Kidney tubule cell (primary cell): ENCODE results near the gene RNASE8.
"Not testable (repeated sequence)": the region's sequence is repeated elsewhere in the genome, so short reads cannot be mapped to it uniquely, and the experiment has no call there.

Experiments used
- DNase-seq: peaks from one replicate; pipeline ENCODE4 v3.0.0-alpha.2; 2018; ENCODE audit warnings: low spot score

The RNASE8 gene, protein sequence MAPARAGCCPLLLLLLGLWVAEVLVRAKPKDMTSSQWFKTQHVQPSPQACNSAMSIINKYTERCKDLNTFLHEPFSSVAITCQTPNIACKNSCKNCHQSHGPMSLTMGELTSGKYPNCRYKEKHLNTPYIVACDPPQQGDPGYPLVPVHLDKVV

DNA sequence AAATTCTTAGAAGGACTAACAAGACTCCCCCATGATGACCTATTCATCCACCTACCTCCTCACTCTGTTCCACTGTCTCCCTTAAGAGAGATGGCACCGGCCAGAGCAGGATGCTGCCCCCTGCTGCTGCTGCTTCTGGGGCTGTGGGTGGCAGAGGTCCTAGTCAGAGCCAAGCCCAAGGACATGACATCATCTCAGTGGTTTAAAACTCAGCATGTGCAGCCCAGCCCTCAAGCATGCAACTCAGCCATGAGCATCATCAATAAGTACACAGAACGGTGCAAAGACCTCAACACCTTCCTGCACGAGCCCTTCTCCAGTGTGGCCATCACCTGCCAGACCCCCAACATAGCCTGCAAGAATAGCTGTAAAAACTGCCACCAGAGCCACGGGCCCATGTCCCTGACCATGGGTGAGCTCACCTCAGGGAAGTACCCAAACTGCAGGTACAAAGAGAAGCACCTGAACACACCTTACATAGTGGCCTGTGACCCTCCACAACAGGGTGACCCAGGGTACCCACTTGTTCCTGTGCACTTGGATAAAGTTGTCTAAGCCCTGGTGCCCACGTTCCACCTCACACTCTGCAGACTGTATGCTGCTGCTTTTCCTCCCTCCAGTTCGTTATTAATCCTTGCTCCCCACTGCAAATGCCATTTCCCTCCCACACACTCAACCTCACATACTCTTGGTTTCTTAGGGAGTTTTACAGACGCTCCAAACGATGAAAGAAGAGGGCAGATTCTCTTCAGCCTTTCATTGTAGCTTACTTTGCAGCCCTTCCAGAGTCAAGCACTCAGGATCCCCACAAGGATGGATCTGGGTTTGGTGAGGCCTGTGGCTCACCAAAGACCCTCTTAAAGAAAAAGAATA lies at the start of gene RNASE8:
Gene RNASE8, plus strand, starts transcription at position 20 of the 873 bp plus-strand sequence. Its CDS starts 71 bp downstream, at position 91.
- DNase-seq = peak; percentile 65

DNA sequence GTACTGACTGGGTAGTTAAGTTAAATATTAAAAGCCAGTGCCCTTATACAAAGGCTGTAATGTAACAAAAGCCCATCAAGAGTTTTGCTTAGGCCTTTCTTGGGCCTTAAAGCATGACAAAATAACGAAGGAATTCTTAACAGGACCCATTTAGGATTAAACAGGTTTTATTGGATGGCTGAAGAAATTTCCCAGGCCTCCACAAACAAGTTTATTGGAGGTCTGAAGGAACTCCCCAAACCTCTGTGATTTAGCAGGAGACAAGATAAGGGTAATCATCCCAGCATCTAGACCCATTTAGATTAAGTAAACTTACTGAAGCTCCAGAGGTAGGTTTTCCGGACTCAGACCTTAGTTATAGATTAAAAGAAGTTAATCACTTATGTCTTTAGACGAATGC lies 47.9 kb upstream of the RNASE8 start:
- DNase-seq = not testable (repeated sequence)

DNA sequence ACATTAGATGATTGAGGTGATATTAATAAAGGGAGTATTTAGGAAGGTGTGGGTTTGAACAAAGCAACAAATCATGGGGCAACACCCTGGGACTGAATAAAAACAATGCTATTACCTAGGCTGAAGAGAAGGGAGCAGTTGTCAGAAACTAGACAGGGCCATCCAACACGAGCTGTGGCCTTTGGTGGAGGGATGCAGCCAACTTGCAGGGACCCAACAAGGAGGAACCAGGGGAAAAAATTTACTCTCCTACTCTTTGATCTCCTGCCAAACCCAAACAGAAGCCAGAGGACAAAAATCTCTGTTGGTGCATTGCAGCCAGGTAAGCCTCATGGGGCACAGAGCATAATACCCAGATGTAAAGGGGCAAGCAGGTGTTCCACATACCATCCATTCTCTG lies 46.5 kb upstream of the RNASE8 start:
- DNase-seq = no peak

DNA sequence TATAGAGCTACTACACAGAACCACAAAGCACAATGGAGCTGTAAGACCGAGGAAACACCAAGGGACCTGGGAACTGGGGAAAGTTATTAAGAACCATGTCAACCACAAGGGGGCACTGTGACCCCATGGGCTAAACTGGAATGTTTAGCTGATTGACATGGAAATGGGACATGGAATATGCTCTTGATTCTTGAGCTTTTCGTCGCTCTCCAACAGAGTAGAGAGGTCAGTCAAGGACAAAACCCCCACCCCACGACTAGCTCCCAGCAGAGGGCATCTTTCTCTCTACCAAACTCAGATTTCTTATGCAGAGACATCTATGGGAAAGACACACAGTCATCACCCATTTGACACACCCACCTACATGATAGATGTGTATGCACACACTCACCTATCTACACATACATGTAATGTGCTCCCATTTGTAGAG lies 42.8 kb upstream of the RNASE8 start:
- DNase-seq = peak; percentile 83

DNA sequence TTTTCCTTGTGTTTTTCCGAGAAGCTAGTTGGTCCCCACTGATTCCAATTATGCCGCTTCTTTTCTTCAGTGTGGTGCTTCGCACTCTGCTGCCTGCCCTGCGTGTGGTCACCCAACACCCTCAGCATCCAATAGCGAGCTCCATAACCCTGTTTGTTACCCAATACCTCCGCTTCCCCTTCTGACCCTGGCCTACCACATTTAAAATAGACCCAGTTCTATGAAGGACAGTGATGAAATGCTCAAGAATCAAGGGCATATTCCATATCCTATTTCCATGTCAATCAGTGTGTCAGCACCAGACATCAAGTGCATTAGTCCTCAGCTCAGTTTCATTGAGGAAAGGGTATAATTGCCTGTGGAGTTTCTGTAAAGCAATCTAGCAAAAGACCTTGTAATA lies 42.3 kb upstream of the RNASE8 start:
- DNase-seq = no peak

DNA sequence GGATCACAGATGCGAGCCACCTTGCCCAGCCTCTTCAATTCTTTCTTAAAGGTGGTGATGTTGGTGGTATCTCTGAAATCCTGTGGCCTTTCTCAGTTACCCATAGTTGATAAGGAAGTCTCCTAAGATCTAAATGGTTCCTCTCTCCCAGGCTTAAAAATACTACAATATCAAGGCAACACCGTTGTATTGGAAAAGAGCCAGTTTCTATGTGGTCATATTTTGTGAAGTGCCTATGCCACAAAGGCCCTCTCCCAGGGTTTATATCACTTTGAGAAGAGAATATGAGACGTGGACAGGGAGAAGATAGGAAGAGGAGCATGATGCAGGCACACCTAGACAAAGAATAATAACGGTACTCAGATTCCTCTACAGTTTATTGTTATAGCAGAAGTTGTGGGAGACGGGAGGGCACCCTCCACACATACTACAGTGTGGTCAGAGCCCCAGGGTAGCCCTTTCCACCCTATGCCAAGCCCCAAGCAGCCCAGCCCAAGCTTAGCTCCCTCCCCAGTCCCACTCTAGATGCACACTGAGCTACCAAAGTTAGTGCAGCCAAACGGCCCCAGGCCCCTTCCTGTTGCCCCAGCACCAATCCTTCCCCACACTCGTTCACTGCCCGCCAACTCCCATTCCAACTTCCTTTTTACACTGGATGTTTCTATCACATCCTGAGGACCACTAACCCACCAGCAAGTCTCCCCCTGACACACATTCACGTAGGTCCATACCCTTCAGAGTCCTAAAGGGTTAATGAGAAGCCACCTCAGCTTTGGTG lies 41.0 kb upstream of the RNASE8 start:
- no peak for DNase-seq

DNA sequence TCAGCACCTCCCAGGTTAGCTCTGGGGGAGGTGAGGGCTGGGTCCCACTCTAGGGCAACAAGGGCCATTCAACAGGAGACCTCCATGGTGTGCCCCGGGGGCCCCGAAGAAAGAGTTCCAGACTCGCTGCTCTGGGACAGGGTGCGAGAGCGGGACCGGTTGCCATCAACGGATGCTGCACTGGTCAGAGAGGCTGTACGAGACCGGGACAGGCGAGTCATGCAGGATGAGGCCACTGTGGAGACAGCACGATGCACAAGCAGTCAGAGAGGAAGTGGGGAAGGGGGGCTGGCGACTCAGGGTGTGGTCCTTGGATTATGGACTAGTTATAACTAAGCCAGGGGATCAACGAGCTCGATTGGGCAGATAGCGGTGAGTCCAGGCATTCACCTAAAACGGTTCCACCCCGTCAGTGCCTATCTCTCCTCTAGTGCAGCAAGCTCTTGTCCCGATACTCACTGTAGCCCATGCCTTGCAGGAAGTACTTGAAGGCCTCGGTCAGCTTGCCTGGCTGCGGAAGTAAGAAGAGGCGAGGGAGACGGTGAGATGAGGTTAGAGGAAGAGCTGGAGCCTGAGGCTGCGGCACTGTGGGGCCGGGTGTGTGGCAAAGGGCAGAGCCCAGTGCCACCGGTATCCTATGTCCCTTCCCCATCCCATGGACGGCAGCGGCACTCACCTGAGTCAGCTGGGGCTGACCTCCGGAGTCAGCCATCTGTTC lies 39.9 kb upstream of the RNASE8 start:
- DNase-seq = no peak

DNA sequence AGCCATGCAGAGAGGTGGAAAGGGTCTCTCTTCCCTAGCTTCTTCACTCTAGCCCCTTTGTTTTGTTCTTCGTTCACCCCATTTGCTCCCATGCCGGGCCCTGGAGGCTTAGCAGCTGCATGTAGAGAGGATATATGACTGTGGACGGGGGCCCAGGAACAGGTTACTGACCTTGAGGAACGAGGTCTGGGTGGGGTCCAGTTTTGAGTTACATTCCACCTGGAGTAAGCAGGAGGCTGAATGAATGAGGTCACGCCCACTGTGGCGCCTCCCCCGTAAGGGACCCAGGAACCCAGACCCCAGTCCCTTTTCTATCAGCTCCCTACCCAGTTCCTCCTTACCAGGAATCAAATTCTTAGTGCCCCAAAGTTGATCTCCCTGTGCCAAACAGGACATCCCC lies 39.3 kb upstream of the RNASE8 start:
- DNase-seq = no peak

DNA sequence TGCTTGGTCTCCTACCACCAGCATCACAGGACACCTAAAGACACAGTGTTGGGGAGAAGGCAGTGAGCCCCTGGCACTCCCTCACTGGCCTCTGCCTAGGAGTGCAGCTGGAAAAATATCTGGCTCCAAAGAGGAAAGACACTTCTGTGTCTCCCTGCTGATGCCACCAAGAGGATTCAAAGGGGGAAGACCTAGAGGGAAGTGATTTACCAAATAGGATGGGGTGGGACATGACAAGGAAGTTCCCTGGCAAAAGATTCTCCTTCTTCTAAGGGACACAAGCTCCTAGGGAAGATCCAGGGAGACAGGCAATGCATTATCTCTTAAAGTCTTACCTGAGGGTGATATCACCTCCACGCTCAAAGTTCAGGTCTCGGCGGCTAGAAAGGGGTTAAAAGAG lies 38.8 kb upstream of the RNASE8 start:
- DNase-seq = no peak

DNA sequence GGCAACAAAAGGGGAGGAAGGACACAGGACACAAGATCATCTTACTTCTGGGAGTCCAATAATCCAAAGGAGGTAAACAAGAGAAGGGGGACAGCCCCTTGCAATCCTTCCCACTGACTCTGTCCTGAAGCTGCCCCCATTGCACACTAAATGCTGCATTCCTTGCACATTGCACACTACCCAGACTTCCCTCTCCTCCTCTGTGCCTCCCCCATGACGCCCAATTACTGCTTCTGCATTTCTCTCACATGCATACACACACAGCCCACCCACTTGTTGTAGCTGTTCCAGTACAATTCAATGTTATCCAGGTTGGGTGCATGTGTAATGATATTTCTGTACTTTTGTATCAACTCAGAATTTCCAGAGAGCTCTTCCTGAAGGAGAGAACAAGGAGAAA lies 38.3 kb upstream of the RNASE8 start:
- no peak for DNase-seq

DNA sequence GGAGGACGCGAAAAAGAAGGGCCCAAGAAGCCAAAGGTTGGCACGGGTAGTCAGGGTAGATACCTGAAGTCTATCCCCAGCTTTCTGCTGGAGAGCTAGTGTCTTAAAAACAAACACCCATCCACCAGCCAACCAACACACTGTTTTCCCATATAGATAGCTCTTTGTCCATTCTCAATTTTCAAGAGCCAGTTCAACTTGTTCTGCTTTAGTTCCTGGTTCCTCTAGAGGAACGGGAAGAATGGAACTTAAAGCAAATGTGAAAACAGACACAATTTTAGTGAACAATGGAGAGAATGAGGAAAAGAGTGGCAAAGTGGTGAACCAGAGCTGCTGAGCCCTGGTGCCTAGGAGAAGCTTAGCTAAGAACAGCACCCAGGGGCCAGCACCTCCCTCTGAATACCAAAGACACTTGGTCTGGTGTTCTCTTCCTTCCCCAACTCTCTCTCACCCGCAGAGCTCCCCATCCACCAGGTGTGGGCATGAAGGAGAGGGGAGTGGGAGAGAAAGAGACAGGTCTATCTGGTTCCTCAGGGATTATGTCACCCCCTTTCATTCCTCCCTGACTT lies 36.6 kb upstream of the RNASE8 start:
- no peak for DNase-seq

DNA sequence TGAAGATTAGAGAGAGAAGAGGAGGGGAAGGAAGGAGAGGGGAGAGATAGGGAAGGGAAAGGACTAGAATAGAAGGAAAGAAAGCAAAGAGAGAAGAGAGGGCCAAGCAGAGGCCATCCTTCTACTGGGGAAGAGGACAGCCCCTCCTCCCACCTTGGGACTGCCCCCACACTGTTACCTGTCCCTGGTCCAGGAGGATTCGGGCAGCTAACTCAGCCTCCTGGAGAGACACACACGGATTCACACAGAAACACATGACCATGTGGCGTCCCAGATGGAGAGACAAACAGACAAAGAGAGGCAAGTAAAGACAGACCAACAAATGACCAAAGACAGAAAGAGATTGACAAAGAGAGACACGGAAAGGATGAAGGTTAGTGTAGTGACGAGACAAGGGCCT lies 34.9 kb upstream of the RNASE8 start:
- no peak for DNase-seq

DNA sequence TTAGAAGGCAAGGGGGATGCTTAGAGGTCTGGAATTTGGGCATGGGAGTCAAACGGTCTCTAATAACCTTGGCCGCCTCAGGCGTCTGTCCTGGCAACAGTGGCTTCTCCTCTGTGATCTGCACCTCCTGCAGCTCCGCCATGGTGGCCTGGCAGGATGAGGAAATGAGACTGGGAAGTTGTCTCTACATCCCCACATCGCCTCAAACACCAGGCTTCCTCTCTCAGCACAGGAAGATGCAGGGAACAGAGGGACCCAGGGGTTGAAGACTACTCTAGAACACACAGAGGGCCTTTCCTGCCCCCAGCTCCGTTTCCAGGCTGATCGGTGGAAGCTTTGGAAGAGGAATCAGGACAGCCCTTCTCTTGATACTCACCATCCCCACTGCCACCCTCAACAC lies 34.4 kb upstream of the RNASE8 start:
- no peak for DNase-seq

DNA sequence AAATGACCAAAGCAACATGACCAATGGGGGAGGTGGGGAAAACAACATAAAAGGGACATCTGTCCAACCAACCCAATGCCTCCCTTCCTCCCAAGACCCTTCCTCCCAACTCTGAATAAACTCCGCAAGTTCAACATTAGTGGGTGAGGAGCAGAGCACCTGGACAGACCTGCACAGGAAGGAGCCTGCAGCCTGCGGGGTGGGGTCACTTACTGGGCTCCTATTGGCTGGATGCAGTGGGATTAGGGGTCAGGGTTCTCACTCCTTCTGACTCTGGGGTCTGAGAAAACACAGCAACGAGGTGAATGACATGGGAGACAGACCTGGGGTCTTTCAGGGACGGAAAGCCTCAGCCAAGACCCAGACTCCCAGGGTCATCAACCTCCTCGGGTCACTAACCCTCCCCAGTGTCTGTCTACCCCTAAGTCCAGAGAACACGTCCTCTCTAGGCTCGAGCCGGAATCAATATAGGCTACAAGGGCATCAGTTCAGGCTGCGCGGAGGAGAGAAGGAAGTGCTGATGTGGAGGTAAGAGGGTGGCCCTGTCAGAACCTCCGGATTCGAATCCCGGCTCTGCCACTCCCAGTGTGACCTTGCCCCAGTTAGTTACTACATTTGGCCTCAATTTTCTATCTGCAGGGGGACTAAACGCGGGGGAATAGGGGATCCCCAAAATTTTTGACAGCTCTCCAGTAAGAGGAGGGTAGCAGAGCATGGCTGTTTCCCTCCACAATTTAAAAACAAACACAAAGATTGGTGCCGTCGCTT lies 33.6 kb upstream of the RNASE8 start:
- DNase-seq = no peak

DNA sequence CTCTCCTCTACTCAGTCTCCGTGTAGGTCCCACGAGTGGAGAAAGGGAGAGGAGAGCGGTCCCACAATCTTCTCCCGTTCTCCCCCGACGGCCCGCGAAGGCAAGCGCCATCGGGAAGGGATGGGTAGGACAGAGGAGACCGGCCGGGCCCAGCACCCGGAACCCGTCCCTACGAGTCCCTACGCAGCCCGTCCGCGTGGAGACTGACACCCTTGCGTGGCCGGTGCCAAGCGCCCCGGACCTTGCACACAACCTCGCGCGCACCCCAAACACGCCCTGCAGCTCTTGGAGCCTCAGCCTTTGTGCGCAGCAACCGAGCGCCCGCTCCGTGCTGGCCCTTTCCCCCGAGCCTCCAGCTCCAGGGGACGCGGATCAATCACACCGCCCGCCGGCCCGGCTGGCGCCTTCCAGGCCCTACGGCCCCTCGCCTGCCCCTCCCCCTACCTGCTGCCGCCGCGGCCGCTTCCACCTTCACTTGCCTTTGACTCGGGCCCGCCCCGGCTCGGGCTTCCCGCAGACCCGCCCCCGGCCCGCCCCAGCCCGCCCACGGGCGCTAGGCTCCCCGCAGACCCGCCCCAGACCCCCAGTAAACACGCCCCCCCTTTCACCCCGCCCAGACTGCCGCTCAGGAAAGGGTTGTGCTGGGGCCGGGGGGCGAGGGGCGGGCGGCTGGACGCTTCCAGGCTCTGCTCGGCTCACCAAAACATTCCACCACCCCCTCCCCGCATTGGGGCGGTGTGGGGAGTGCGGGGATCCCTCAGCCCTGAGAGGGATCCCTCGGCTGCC lies 32.8 kb upstream of the RNASE8 start, which contains the start of gene NDRG2:
Gene NDRG2, minus strand, starts transcription at position 477 of the 786 bp plus-strand sequence. CDS start 1,746 bp downstream, outside the sequence.
- peak; percentile 20 for DNase-seq

DNA sequence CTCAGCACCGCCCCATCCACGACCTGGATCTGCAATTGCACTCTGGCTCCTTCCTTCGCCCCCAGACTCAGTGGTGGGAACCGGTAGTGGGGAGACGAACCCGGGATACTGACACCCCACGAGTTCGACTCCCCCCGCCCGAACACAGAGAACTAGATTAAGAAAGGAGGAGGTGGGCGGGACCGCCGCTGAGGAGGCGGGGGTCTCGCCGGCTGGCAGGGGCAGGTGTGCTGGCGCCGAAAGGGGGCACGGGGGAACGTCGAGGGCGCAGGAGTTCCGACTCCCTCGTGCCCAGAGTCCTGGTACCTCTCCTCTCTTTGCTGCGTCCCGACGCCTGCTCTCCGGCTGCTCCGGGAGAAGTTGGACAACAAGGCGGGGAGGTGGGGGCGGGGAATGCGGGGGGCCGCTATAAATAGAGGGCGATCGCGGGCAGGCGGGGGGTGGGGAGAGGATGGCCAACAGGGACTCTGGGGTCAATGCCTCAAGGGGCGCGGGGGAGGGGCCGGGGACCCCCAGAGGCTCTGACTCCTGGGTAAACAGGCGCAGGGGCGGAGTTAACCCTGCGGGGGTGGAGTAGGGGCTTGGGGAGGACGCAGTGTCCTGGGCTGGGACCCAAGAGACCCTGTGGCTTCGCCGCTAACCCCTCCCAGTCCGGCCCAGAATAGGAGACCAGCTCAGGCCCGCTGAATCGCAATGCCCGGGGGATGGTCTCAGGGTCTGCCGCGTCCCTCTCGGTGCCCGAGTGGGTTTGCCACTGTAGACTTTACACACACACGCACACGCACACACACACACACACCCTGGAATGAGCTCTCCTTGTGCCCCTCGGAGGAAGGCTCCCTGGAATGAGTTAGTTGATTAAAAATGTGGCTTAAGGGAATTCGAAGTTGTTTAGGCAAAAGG lies 32.0 kb upstream of the RNASE8 start:
- DNase-seq = no peak

DNA sequence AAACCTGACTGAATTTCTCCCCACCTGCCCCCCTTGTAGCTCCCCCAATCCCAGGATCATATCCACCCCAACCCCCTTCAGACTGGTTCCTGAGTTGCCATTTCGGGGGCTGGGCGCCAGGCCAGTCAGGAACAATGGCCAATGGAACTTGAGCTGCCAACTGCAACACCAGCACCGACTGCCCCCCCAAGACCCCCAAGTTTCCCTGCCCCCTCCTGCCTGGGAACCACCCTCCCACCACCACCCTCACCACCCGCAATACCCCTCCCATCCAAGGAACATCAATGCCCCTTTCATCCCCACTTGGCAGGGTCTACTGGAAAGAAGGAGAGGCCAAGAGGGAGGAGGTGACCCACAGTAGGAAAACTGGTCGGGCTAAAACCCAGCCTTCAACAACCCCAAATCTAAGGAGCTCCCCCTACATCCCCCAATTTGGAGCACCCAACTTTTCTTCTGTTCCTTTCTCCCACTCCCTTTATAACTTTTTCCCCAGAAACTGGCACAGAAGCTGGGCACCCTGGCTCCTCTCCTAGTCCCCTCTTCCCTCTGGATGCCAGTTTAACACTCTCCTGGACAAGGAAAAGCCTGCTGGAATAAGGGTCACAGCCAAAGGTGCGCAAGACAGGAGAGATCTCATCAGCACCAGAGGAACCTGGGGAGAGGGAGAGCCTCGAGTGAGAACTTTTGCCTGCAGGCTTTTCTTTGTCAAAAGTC lies 31.2 kb upstream of the RNASE8 start:
- DNase-seq = no peak

DNA sequence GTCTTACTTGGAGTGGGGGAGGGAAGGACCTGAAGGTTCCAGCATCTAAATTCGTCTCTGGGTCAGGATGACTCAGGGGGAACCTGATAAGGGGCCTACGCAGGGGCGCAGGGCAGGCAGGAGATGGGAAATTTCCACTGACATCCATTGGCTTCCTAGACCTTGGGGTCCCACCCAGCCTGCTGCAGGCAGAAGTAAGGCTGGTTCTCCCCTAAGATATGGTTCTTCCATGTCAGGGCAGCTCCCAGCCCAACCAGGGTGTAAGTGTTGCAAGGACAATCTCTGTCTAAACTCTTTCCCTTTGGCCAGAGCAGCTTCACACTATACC lies 30.7 kb upstream of the RNASE8 start:
- DNase-seq = no peak

DNA sequence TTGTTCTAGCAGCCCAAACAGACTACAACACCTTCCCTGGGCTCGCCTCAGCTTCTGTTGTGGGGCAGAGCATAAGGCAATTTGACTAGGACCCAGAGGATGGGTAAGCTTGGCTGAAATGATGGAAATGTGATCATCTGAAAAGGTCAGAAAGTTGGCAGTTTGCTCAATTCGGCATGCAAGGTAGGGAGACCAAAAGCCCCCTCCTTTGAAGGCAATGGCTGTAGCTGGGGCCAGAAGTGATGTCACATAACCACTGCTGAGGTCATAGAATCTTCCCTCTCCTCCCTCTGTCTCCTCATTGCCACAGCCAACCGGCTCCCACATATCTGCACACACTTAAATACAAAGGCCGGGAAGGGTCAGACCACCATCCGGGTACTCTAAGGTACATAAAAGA lies 27.7 kb upstream of the RNASE8 start, which contains the start of gene TPPP2:
Gene TPPP2, plus strand, starts transcription at position 301 of the 400 bp plus-strand sequence. CDS start 365 bp downstream, outside the sequence.
- DNase-seq = no peak
